Measurements from ENCODE around the gene HEXD.

Gene HEXD

DNA sequence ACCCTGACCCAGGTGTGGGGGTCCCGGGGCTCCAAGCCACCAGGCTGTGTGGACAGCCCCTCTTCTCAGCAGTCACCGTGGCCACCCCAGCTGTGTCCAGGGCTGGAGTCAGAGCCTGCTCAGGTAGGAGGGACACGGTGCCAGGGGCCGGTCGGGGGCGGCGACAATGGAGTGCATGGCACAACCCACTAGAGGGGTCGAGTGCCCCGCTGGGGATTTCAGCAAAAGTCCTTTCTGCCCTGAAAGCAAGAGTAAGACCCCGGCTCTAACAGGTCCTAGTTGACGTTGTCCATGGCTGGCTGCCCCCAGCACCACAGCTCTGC is 35.3 kb upstream of the HEXD start:
- DNase-seq: no peak

- no peak for DNase-seq
Observed at GRCh38 chr17:82383411-82383810, 34.7 kb upstream of the HEXD start.

DNA sequence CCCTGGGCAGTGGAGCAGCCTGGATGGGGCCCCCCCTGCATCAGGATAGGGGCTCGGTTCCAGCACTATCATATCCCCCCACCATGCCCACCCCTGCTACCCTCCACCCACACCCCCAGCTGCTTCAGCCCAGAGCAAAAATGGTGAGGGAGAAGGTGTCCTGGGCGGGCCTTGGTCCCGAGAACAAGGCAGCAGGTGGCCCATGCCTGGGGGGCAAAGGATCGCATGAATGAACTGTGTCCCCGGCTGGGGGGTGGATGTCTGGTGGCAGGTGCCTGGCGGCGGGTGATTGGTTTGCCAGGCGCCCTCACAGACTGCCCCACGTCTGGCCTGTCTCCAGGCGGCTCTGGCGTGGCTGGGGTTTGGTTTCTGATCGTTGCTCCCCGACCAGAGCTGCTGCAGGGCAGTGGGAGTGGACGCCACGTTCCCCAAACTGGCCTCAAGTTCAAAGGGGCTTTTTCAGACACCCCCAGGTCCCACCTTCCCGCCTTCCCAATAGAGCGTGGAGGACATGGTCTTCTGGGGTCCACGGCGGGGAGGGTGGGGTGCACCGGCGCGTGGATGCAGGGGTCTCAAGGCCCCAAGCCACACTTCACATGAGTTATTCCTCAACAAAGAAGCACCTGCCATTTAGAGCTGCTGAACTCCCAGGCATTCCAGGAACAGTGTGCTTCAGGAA is 34.0 kb upstream of the HEXD start:
- no peak for DNase-seq

GRCh38 chr17:82384730-82385481 is 33.2 kb upstream of the HEXD start:
- DNase-seq: no peak

DNA sequence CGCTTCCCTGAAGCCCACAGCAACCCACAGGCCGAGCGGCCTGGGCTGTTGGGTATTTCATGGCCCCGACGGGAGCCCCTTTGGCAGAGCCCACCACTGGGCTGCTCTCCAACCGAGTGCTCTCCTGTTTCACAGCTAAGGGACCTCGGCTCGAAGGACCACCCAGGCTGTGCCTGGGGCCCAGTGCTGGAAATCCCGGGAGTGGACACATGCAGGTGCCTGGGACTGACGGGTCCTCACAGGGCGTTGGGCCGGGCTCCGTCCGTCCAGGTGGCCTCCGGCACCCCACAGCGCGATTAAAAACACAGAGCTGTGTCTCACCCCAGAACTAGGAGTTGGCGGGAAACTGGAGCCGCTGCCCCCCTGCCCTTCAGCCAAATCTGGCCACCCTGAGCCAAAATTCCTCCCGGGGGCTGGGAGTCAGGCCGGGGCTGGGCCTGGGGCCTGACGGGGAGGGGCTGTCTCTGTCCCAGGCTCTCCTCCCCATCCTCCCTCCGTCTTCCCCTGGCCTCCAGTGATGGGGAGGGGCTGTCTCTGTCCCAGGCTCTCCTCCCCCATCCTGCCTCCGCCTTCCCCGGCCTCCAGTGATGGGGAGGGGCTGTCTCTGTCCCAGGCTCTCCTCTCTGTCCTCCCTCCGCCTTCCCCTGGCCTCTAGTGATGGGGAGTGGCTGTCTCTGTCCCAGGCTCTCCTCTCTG is 32.4 kb upstream of the HEXD start:
- DNase-seq: no peak

- DNase-seq: no peak
Observed at GRCh38 chr17:82386255-82386831, 31.8 kb upstream of the HEXD start.

DNA sequence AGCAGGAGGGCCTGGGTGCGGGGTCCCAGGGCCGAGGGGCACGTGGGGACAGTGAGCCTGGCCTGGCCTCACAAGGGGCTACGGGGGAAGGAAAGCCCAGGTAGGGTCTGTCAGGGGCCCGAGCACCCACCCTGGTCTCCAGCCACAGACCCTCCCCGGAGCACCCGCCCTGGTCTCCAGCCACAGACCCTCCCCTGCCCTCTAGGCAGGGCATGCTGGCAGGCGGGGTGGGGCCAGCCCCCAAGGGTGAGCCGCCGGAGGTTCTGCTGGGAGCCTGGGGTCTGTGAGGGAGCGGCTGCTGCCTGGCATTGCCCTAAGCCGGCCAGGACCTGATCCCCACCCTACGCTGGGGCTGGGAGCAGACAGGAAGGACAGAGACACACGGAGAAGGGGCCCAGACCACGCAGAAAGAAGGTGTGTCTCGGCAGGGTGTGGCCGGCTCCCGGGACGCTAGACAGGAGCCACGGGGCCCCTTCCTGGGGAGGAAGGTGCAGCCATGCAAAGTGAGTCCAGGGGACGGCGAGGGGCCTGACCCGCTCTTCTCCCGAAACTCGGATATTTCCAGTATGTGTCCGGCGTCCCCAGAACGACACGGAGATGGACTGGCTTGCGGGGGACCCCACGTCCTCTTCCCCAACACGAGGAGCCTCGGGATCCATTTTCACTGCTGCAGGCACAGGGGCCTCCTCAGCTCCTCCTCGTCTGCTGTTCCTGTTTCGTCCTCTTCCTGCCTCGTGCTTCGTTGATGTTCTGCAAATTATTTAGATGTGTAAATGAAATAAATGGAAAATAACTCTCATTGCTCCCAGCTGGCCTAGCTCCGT is 31.1 kb upstream of the HEXD start:
- no peak for DNase-seq

- no peak for DNase-seq
Observed at GRCh38 chr17:82387705-82388106, 30.4 kb upstream of the HEXD start.

DNA sequence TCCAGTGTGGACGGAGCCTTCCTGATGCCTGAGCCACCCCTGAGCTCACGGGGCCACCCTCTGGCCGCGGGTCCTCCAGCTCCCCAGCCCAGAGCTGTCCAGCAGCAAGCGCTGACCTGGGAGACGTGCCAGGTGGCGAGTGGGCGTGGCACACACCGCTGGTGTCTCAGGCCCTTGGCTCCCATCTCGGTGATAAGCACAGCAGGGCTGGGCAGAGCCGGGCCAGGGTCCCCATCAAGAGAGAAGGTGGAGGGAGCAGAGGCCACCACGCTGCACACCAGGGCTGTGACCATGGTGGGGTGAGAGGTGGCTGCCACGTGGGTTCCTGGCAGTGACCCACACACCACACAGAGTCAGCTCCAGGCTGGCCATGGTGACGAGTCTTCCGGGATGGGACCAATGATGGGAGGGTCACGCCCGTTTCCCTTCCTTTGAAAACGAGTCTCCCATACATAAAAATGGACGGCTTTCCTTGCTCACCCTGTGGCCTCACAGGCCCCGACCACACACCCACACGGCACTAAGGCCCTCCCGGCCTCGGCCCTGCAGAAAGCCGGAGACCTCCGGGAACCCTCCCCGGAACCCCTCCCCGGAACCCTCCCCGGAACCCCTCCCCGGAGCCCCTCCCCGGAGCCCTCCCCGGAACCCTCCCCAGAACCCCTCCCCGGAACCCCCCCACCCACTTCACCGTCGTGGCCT is 29.8 kb upstream of the HEXD start:
- DNase-seq: no peak

DNA sequence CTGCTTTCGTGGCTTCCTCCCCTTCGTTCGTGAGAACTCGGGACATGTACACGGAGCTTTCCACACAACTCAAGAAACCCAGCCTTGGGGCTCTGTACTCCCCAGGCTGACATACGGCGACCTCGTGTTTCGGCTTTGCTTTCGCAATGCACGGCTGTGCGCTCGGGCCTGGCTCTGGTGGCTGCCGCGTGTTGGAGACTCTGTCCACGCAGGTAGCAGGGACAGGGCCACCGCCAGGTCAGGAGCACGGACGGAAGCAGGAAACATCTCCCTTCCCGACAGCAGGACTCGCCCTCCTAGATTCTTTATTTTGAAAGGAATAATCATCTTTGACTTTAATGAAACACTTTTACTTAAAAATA is 29.2 kb upstream of the HEXD start:
- DNase-seq: no peak

DNA sequence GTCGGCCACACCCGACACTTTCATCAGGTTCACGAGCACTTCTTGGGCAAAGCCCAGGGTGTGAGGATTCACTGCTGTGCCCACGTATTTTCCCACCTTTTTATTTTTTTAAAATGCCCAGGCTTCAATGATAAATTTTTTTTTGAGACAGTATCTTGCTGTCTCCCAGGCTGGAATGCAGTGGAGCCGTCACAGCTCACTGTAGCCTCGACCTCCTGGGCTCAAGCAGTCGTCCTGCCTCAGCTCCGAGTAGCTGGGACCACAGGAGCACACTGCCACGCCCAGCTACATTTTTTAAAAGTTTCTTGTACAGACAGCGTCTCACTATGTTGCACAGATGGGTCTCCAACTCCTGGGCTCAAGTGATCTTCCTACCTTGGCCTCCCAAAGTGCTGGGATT is 28.8 kb upstream of the HEXD start:
- no peak for DNase-seq

DNA sequence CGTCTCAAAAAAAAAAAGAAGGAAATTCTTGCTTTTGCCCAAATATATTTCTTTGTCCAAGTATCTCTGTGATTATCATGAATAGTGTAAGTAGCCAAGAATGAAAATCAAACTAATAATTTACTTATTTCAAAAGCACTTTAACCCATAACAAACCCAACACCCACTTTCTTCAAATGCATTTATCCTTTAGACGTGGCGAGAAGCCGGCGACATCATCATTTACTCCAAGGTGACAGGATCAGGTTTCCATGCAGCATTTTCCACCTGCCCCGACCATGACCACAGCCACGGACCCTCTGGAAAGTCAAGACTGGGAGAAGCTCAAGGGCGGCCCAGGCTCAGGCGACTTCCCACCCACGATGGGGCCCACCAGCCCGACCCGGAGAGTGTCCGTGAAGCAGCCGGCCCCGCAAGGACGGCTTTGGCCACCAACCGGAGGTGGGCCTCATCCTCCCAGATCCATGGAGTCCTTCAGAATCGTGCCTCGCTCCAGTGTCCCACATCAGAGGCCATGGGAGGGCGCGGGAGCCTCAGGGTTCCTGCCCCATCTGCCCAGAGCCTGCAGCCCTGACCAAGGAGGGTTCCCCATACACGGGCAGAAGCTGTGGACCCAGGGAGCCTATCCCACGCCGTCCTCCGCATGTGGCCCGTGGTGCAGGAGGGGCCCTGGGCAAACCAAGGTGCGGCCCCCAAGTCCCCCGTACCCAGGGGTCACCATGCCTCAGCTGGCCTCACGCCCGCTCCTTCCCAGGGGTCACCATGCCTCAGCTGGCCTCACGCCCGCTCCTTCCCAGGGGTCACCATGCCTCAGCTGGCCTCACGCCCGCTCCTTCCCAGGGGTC is 27.9 kb upstream of the HEXD start:
- DNase-seq: no peak

DNA sequence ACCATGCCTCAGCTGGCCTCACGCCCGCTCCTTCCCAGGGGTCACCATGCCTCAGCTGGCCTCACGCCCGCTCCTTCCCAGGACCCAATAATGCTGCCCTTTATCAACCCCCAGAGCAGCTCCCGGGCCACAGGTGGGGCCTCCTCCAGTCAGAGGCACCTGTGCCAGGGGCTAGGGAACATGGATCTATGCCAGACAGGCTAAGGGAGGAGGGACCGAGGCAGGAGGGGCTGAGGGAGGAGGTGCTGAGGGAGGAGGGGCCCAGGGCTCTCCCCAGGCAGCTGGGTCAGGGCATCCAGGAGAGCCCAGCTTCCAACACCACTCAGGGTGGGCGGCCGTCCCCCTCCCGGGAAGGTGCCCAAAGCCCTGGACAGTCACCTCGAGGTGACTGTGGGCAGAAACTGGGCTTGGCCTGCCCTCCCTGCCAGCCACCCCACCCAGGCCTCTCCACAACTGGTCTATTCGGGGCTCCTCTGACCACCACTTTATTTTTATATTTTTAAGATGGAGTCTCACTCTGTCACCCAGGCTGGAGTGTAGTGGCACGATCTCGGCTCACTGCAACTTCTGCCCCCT is 27.2 kb upstream of the HEXD start:
- DNase-seq: no peak

DNA sequence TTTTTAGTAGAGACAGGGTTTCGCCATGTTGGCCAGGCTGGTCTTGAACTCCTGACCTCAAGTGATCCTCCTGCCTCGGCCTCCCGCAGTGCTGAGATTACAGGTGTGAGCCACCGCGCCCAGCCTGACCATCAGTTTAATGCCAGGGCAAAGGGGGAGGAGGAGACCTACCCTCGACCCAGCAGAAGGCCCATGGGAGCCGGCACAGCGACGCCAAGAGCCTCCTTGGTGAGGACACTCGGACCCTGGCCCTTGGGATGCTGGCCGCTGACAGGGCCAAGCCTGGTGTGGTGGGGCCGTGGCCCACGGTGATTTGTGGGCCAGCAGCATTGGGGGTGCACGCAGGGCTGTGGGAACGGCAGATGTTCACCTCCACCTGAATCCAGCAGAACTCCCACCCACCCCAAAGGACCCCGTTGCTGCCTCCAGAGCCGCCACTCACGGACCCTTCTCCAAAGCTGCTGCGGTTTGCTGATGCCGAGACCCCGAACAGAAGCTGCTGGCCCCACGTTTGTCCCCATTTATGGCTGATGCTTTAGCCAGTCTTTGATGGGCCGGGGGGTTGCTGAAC is 26.6 kb upstream of the HEXD start:
- DNase-seq: no peak

DNA sequence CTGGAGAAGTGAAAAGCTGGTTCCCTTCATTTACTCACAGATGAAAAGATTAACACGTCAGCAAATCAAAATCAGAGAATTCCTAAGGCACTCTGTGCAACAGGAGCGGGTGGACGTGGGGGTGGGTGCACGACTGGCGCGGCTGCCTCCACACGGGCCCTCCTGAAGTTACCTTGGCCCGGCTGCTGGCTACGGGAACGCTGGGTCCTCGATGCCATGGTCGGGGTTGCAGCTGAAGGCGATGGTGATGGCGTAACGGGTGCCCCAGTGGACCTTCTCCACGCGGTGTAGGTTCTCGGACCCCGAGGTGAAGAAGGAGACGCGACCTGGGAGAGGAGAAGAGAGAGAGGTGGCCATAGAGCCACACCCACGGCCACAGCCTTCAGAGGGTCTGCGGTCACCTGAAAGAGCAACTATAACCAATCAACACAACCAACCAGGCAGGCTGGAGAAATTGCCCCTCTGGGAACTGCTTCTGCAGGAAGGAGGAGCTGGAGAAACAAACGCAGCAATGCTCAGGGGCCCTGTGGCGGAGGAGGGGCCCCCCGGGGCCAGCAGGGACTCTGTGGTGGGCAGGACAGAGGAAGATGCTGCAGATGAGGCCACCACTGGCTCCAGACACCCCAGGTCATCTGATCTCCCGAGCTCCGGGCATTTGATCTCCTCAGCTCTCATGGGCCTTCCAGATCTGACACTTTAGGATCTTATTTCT is 25.8 kb upstream of the HEXD start:
- DNase-seq: no peak

DNA sequence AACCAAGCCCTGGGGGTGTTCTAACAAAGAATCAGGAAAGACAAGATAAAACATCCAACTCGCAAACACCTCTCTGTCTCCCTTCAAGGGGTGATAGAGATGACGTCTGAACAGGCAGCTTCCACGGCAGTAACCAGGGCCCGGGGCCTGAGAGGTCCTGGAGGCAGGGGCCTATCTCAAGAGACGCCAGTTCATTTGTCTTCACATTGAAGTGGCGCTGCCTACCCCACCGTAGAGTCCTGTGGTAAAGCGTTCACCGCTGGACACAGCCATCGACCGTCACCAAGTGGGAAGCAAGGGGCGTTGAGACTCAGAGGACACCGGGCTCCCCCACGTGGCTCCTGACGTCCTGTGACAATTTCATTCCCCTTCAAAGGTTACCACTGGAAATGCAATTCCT is 25.2 kb upstream of the HEXD start:
- no peak for DNase-seq

DNA sequence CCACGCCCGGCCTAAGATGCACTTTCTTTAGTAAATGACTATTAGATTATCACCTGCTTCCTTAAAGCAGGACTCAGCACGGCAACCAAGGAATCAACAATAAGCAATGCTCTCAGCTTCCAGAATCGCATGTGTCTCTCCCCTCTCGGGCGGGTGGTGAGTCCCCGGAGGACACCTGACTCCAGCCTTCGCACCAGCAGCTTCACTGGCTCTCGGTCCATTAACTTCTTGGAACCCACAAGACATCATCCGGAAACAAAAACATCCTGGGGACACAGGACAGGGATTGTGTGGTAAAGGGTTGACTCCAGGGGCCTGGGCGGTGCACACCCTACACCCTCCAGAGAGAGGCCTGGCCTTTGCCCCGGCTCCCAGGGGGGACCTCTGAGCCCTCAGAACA is 23.9 kb upstream of the HEXD start:
- DNase-seq: no peak

DNA sequence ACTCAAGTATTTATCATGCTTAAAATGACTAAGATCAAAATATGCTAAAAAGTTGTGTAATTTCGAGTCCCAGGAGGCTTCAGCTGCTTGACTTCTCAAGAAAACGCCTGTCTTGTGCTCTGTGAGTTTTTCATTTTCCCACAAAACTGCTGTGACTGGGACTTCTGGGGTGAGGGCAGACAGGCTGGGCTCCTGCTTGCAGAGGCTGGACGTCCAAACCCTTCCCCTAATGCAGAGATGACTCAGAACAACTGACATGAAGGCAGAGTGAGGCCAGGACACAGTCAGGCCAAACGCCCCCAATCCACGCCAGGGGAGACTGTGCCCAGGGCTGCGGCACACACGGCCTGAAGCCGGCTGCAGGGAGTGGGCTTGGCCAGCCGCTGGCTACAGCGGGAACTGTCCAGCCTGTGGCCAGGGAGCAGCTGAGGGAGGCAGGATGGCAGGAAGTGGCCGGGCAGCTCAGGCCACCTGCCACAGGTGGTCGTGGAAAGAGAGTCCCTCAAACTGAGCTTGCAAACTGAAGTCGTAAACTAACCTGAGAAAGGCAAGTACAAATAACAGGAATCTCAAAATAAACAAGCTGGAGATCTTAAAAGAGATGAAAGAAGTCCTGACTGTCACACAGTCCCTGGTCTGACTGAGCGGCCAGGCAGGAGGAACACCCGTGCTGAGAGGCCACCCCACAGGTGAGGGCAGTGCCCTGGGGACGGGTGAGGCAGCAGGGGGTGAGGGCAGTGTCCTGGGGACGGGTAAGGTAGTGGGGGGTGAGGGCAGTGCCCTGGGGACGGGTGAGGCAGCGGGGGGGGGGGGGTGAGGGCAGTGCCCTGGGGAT is 21.3 kb upstream of the HEXD start:
- DNase-seq: no peak
